Gastrocnemius medialis (tissue), 4 donors: ENCODE results near the gene TFF1.

Experiments used
- CTCF ChIP-seq, 5 experiments: fragments of 450-650 bp in 3 of 5; fragments of 200-600 bp in 2 of 5; sonication (generic) in 2 of 5; IDR thresholded peaks in 4 of 5; conservative IDR thresholded peaks in 1 of 5; 1 replicate in 4 of 5; 2 replicates in 1 of 5; pipeline ENCODE4 v1.5.1; 2016 to 2019; ENCODE audit warnings: antibody characterized with exemption in 5 of 5, mild to moderate bottlenecking in 3 of 5, moderate library complexity in 3 of 5
- POLR2A ChIP-seq, 2 donors: fragments of 450-650 bp; IDR thresholded peaks; one replicate each; pipeline ENCODE4 v1.6.1; 2017; ENCODE audit warnings: antibody characterized with exemption in 2 of 2, mild to moderate bottlenecking in 2 of 2, moderate library complexity in 2 of 2

GRCh38 chr21:42379426-42380215 is 13.3 kb upstream of the TFF1 start:
- TF ChIP-seq CTCF (IDR thresholded peaks at IDR 0.05 in 4 of 5, conservative IDR thresholded peaks at IDR 0.05 in 1 of 5) (no peak), POLR2A (IDR thresholded peaks at IDR 0.05) (no peak)
